ENCODE data around the gene DSCAM.

DSCAM gene

GRCh38 chr21:40178726-40179125 lies 668.2 kb downstream of the DSCAM start:
- DNase-seq (ENCODE audit: low spot score) = no peak

GRCh38 chr21:40177979-40178378 lies 669.0 kb downstream of the DSCAM start:
- DNase-seq (ENCODE audit: low spot score) = no peak

- DNase-seq (ENCODE audit: low spot score) = no peak
Measured at GRCh38 chr21:40176724-40177123, 670.2 kb downstream of the DSCAM start.

GRCh38 chr21:40173816-40174215 lies 673.1 kb downstream of the DSCAM start:
- no peak for DNase-seq (ENCODE audit: low spot score)

GRCh38 chr21:40169971-40170370 lies 677.0 kb downstream of the DSCAM start:
- DNase-seq (ENCODE audit: low spot score) = no peak

- no peak for DNase-seq (ENCODE audit: low spot score)
Measured at GRCh38 chr21:40166291-40166843, 680.6 kb downstream of the DSCAM start.

GRCh38 chr21:40165773-40166070 lies 681.2 kb downstream of the DSCAM start:
- DNase-seq (ENCODE audit: low spot score) = no peak

GRCh38 chr21:40164905-40165772 lies 681.8 kb downstream of the DSCAM start:
- DNase-seq (ENCODE audit: low spot score) = no peak

- DNase-seq (ENCODE audit: low spot score) = no peak
Measured at GRCh38 chr21:40162075-40162474, 684.9 kb downstream of the DSCAM start.

- no peak for DNase-seq (ENCODE audit: low spot score)
Measured at GRCh38 chr21:40160911-40161310, 686.0 kb downstream of the DSCAM start.

GRCh38 chr21:40158366-40158765 lies 688.6 kb downstream of the DSCAM start:
- no peak for DNase-seq (ENCODE audit: low spot score)

- DNase-seq (ENCODE audit: low spot score) = no peak
Measured at GRCh38 chr21:40155563-40155962, 691.4 kb downstream of the DSCAM start.

- no peak for DNase-seq (ENCODE audit: low spot score)
Measured at GRCh38 chr21:40153351-40153750, 693.6 kb downstream of the DSCAM start.

GRCh38 chr21:40152476-40152875 lies 694.5 kb downstream of the DSCAM start:
- DNase-seq (ENCODE audit: low spot score) = no peak

- no peak for DNase-seq (ENCODE audit: low spot score)
Measured at GRCh38 chr21:40151611-40152010, 695.3 kb downstream of the DSCAM start.

- no peak for DNase-seq (ENCODE audit: low spot score)
Measured at GRCh38 chr21:40146216-40146837, 700.6 kb downstream of the DSCAM start.

GRCh38 chr21:40143822-40144525 lies 703.0 kb downstream of the DSCAM start:
- DNase-seq (ENCODE audit: low spot score) = peak; percentile 19

GRCh38 chr21:40141621-40142020 lies 705.3 kb downstream of the DSCAM start:
- DNase-seq (ENCODE audit: low spot score) = no peak

- no peak for DNase-seq (ENCODE audit: low spot score)
Measured at GRCh38 chr21:40140675-40141074, 706.3 kb downstream of the DSCAM start.

GRCh38 chr21:40139636-40140035 lies 707.3 kb downstream of the DSCAM start:
- no peak for DNase-seq (ENCODE audit: low spot score)

GRCh38 chr21:40136571-40136970 lies 710.4 kb downstream of the DSCAM start:
- no peak for DNase-seq (ENCODE audit: low spot score)

- DNase-seq (ENCODE audit: low spot score) = no peak
Measured at GRCh38 chr21:40134731-40135492, 712.0 kb downstream of the DSCAM start.

Data from hepatic stellate cell (primary cell).